Measurements from ENCODE around the gene PLXNA4. TPM values are rescaled to one million over a fixed set of nuclear protein-coding genes. Genes with fewer than 3 reads are reported as not detected.

Gene PLXNA4
- total RNA-seq, 1 experiment from 2014 or later = 1.0 TPM

GRCh38 chr7:132492823-132493445 is 83.3 kb downstream of the PLXNA4 start:
- Histone ChIP-seq H3K9me3 (ENCODE audit: insufficient read depth, low read depth) (no peaks in the 10 kb centered on the region), H3K36me3 (ENCODE audit: low read depth) (no peaks in the 10 kb centered on the region), H3K4me2 (no peak overlapping the region), H4K20me1 (ENCODE audit: insufficient read depth) (no peaks in the 10 kb centered on the region), H3K79me2 (ENCODE audit: low read depth) (no peaks in the 10 kb centered on the region), H2AFZ (no peak overlapping the region), H3K9me2 (ENCODE audit: insufficient read depth) (no peaks in the 10 kb centered on the region), H3K4me1 (replicated peaks; ENCODE audit: insufficient read depth) (no peaks in the 10 kb centered on the region), H3K27me3 (ENCODE audit: insufficient read depth, low read depth) (peaks cover 80% of the 10 kb centered on the region), H3K4me3 (no peak overlapping the region), H3K27ac (no peak overlapping the region), H3F3A (ENCODE audit: insufficient read depth, low read depth) (no peaks in the 10 kb centered on the region)
- DNase-seq = no peak
- POLR2A ChIA-PET (ENCODE audit: unreplicated experiment) = no interaction called here
- intact Hi-C loops (cut with micrococcal nuclease; ENCODE audit: unreplicated experiment) = no loop called here
- CTCF ChIA-PET = no interaction called here
- BruUV-seq (replicated peaks) = no TSS peak
- TF ChIP-seq, protein P1, sequence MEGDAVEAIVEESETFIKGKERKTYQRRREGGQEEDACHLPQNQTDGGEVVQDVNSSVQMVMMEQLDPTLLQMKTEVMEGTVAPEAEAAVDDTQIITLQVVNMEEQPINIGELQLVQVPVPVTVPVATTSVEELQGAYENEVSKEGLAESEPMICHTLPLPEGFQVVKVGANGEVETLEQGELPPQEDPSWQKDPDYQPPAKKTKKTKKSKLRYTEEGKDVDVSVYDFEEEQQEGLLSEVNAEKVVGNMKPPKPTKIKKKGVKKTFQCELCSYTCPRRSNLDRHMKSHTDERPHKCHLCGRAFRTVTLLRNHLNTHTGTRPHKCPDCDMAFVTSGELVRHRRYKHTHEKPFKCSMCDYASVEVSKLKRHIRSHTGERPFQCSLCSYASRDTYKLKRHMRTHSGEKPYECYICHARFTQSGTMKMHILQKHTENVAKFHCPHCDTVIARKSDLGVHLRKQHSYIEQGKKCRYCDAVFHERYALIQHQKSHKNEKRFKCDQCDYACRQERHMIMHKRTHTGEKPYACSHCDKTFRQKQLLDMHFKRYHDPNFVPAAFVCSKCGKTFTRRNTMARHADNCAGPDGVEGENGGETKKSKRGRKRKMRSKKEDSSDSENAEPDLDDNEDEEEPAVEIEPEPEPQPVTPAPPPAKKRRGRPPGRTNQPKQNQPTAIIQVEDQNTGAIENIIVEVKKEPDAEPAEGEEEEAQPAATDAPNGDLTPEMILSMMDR (conservative IDR thresholded peaks at IDR 0.05) = no peak

DNA sequence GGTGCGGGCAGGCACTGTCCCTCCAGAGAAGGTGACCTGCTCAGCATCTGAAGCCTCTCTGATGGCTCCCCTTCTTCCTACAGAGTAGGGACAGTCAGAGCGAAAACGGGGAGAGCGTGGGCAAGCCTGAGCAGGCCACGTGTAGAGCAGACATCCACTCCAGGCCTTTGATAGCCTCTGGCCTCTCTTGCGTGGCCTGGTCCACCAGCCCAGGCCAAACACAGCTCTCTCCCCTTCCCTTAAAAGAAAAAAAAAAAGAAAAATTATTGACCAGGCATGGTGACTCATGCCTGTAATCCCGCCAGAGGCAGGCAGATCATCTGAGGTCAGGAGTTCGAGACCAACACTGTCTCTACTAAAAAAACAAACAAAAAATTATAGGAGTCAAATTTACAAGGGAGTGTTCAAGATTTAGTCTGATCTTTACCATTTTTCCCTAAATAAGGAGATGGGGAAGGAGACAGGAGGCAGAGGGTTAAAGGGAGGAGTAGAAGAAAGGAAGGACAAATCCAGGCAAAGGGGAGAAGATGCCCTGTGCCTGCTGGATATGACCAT is 84.8 kb downstream of the PLXNA4 start:
- Histone ChIP-seq H3K9me3 (ENCODE audit: insufficient read depth, low read depth) (no peaks in the 10 kb centered on the region), H4K20me1 (ENCODE audit: insufficient read depth) (no peaks in the 10 kb centered on the region), H3K79me2 (ENCODE audit: low read depth) (no peaks in the 10 kb centered on the region), H3K4me3 (no peak overlapping the region), H3K4me2 (no peak overlapping the region), H3F3A (ENCODE audit: insufficient read depth, low read depth) (no peaks in the 10 kb centered on the region), H2AFZ (no peak overlapping the region), H3K36me3 (ENCODE audit: low read depth) (no peaks in the 10 kb centered on the region), H3K27me3 (ENCODE audit: insufficient read depth, low read depth) (peaks cover 81% of the 10 kb centered on the region), H3K4me1 (replicated peaks; ENCODE audit: insufficient read depth) (no peaks in the 10 kb centered on the region), H3K9me2 (ENCODE audit: insufficient read depth) (no peaks in the 10 kb centered on the region), H3K27ac (no peak overlapping the region)
- BruUV-seq (replicated peaks) = no TSS peak
- CTCF ChIA-PET = no interaction called here
- no peak for DNase-seq
- TF ChIP-seq EZH2 (IDR thresholded peaks at IDR 0.05; ENCODE audit: low read depth) = no peak
- TF ChIP-seq, protein P1 (conservative IDR thresholded peaks at IDR 0.05) = no peak
- intact Hi-C loops (cut with micrococcal nuclease; ENCODE audit: unreplicated experiment) = no loop called here
- POLR2A ChIA-PET (ENCODE audit: unreplicated experiment) = no interaction called here

DNA sequence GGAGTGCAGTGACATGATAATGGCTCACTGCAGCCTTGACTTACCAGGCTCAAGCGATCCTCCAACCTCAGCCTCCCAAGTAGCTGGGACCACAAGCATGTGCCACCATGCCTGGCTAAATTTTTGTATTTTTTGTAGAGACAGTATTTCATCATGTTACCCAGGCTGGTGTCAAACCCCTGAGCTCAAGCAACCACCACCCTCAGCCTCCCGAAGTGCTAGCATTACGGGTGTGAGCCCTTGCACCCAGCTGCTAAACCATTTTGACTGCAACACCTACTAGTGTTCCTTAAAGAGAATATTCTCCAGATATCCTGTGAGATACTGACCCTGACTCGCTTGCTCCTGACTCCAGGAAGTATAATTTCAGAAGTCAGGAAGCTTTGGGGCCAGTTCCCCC is 85.8 kb downstream of the PLXNA4 start:
- Histone ChIP-seq H3K27me3 (ENCODE audit: insufficient read depth, low read depth) (peaks cover 88% of the 10 kb centered on the region), H3K27ac (no peak overlapping the region)

More for the DNA sequence above, 85.8 kb downstream of the PLXNA4 start:
- H3K79me2 ChIP-seq (ENCODE audit: low read depth) = no peaks in the 10 kb centered on the region
- no peaks in the 10 kb centered on the region for H3K9me2 ChIP-seq (ENCODE audit: insufficient read depth)
- no peaks in the 10 kb centered on the region for H3K9me3 ChIP-seq (ENCODE audit: insufficient read depth, low read depth)
- H3K4me2 ChIP-seq = no peak overlapping the region
- BruUV-seq (replicated peaks) = no TSS peak
- H3K4me3 ChIP-seq = no peak overlapping the region
- intact Hi-C loops (cut with micrococcal nuclease; ENCODE audit: unreplicated experiment) = no loop called here
- no peaks in the 10 kb centered on the region for H4K20me1 ChIP-seq (ENCODE audit: insufficient read depth)
- no peaks in the 10 kb centered on the region for H3F3A ChIP-seq (ENCODE audit: insufficient read depth, low read depth)
- no peak overlapping the region for H2AFZ ChIP-seq
- POLR2A ChIA-PET (ENCODE audit: unreplicated experiment) = no interaction called here
- DNase-seq = no peak
- CTCF ChIA-PET = no interaction called here
- no peaks in the 10 kb centered on the region for H3K36me3 ChIP-seq (ENCODE audit: low read depth)
- no peaks in the 10 kb centered on the region for H3K4me1 ChIP-seq (replicated peaks; ENCODE audit: insufficient read depth)
- TF ChIP-seq, protein P1 (conservative IDR thresholded peaks at IDR 0.05) = no peak
- TF ChIP-seq EZH2 (IDR thresholded peaks at IDR 0.05; ENCODE audit: low read depth) = no peak

Data from PC-9 (cell line).